ENCODE measurements around the gene PPP1R9B.

PPP1R9B gene

GRCh38 chr17:50164697-50164988 is 14.2 kb upstream of the PPP1R9B start:
- TF ChIP-seq CTCF (IDR thresholded peaks at IDR 0.05; ENCODE audit: low read depth, low read length, poor library complexity, severe bottlenecking) (no peak), EZH2phosphoT487 (IDR thresholded peaks at IDR 0.05; ENCODE audit: borderline replicate concordance, low read length) (no peak)
- Histone ChIP-seq H3K27ac (ENCODE audit: low read depth, low read length) (no peak overlapping the region), H3K79me2 (ENCODE audit: control insufficient read depth, low read length) (no peaks in the 10 kb centered on the region)

DNA sequence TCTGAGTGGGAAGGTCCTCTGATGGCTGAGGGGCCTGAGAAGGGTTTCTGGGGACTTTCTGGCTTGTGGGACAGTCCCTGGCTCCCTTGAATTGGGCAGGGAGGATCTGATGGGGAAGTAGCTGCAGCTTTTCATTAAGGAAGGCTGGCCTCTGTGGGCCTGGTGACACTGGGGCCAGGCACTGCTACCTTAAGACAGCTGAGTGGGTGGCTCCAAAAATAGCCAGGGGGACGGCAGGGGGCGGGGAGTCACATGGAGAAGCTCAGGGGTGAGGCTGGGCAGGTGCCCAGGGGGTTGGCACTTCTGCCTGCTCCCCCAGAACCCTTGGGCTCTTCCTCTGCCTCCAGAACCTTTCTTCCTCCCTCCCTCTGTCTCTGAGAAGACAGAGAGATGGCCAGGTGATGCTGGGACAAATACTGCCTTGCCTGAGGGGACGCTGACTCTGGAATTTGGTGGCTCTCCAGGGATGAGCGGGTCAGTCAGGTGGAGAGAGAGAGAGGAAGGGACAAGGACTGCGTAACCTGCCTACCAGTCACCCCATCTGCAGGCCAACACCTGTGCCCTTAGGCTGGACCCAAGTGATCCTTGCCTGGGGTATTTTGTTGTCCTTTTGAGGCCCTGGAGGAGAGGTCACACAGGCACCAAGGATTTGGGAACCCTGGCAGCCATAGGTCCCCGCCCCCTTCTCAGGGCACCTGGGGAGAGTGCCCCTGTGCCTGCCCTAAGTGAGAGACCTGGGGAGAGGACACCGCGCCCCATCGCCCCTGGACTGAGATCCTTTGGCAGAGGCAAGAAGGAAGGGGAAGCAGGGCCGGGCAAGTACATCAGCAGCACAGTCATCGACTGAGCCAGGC is 13.6 kb upstream of the PPP1R9B start:
- H3K9me3 ChIP-seq (ENCODE audit: control insufficient read depth, insufficient read depth, low read length): no peaks in the 10 kb centered on the region
- no peak overlapping the region for H3K4me3 ChIP-seq (ENCODE audit: low read length)
- no peak overlapping the region for H3K4me2 ChIP-seq (ENCODE audit: low read length)
- H3F3A ChIP-seq (ENCODE audit: control insufficient read depth, insufficient read depth): peaks cover 6% of the 10 kb centered on the region; the same call in 1 of the 2 replicates
- peaks cover 19% of the 10 kb centered on the region for H3K27me3 ChIP-seq (ENCODE audit: control insufficient read depth, low read length)
- H3K27ac ChIP-seq (ENCODE audit: low read depth, low read length): no peak overlapping the region
- peaks cover 29% of the 10 kb centered on the region for H3K4me1 ChIP-seq (ENCODE audit: control insufficient read depth, low read length)
- H3K79me2 ChIP-seq (ENCODE audit: control insufficient read depth, low read length): no peaks in the 10 kb centered on the region
- TF ChIP-seq EZH2phosphoT487 (IDR thresholded peaks at IDR 0.05; ENCODE audit: borderline replicate concordance, low read length): no peak
- TF ChIP-seq CTCF (IDR thresholded peaks at IDR 0.05; ENCODE audit: low read depth, low read length, poor library complexity, severe bottlenecking): no peak
- no peaks in the 10 kb centered on the region for H4K20me1 ChIP-seq (ENCODE audit: control insufficient read depth, insufficient read depth, low read depth, low read length)
- H3K9me2 ChIP-seq (replicated peaks; ENCODE audit: control insufficient read depth, low read length): no peaks in the 10 kb centered on the region
- H3K36me3 ChIP-seq (ENCODE audit: control insufficient read depth, low read length): no peaks in the 10 kb centered on the region

More at GRCh38 chr17:50164697-50164988, 14.2 kb upstream of the PPP1R9B start:
- peaks cover 29% of the 10 kb centered on the region for H3K4me1 ChIP-seq (ENCODE audit: control insufficient read depth, low read length)
- no peak overlapping the region for H3K4me3 ChIP-seq (ENCODE audit: low read length)
- no peaks in the 10 kb centered on the region for H3K9me2 ChIP-seq (replicated peaks; ENCODE audit: control insufficient read depth, low read length)
- no peaks in the 10 kb centered on the region for H3K9me3 ChIP-seq (ENCODE audit: control insufficient read depth, insufficient read depth, low read length)
- no peaks in the 10 kb centered on the region for H3K36me3 ChIP-seq (ENCODE audit: control insufficient read depth, low read length)
- H3K27me3 ChIP-seq (ENCODE audit: control insufficient read depth, low read length): peaks cover 23% of the 10 kb centered on the region
- no peak overlapping the region for H3K4me2 ChIP-seq (ENCODE audit: low read length)
- peaks cover 6% of the 10 kb centered on the region; the same call in 1 of the 2 replicates for H3F3A ChIP-seq (ENCODE audit: control insufficient read depth, insufficient read depth)
- H4K20me1 ChIP-seq (ENCODE audit: control insufficient read depth, insufficient read depth, low read depth, low read length): no peaks in the 10 kb centered on the region

- H3K36me3 ChIP-seq (ENCODE audit: control insufficient read depth, low read length): no peaks in the 10 kb centered on the region
- no peak overlapping the region for H3K27ac ChIP-seq (ENCODE audit: low read depth, low read length)
- H3K9me3 ChIP-seq (ENCODE audit: control insufficient read depth, insufficient read depth, low read length): no peaks in the 10 kb centered on the region
- no peak overlapping the region for H3K4me2 ChIP-seq (ENCODE audit: low read length)
- no peaks in the 10 kb centered on the region for H3K9me2 ChIP-seq (replicated peaks; ENCODE audit: control insufficient read depth, low read length)
- H3K27me3 ChIP-seq (ENCODE audit: control insufficient read depth, low read length): peaks cover 5% of the 10 kb centered on the region
- H3K4me3 ChIP-seq (ENCODE audit: low read length): no peak overlapping the region
- no peaks in the 10 kb centered on the region for H3K79me2 ChIP-seq (ENCODE audit: control insufficient read depth, low read length)
- no peaks in the 10 kb centered on the region for H4K20me1 ChIP-seq (ENCODE audit: control insufficient read depth, insufficient read depth, low read depth, low read length)
- TF ChIP-seq EZH2phosphoT487 (IDR thresholded peaks at IDR 0.05; ENCODE audit: borderline replicate concordance, low read length): no peak
- TF ChIP-seq CTCF (IDR thresholded peaks at IDR 0.05; ENCODE audit: low read depth, low read length, poor library complexity, severe bottlenecking): no peak
- H3K4me1 ChIP-seq (ENCODE audit: control insufficient read depth, low read length): peaks cover 24% of the 10 kb centered on the region
- peaks cover 6% of the 10 kb centered on the region; the same call in 1 of the 2 replicates for H3F3A ChIP-seq (ENCODE audit: control insufficient read depth, insufficient read depth)
These were observed 12.2 kb upstream of the PPP1R9B start for GRCh38 chr17:50162466-50163254.
